Measurements from ENCODE around the gene LY9. TPM values are rescaled to one million over a fixed set of nuclear protein-coding genes. Genes with fewer than 3 reads are reported as not detected.

The LY9 gene
- total RNA-seq, 1 donor from 2014 or later, result not detected

- no peaks in the 10 kb centered on the region for H3K27me3 Mint-ChIP-seq (ENCODE audit: insufficient read depth, low read depth)
- no peaks in the 10 kb centered on the region for H3K79me2 ChIP-seq (ENCODE audit: low read depth)
These were observed 37.5 kb upstream of the LY9 start for GRCh38 chr1:160758521-160758920.

DNA sequence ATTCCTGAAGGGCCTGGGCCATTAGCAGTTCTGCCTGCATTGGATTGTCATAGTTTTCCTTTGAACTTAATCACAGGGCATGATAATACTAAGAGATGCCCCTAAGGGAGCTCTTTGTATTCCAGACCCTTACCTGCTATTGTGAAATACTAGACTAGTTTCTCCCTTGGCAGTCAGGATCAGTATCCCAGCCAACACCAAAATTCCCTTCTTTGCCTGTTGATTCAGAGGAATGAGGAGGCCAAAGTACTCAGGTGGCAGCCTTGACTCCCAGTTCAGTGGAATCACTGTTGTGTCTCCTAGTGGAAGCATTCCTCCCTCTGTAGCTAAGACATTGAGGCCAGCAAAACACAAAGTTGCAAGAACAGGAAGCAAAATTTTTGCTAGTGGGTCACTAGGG, 36.2 kb upstream of the LY9 start:
- no peaks in the 10 kb centered on the region for H4K20me1 ChIP-seq (ENCODE audit: low read depth)
- no peaks in the 10 kb centered on the region for H3F3A ChIP-seq (ENCODE audit: low read depth)
- Mint-ChIP-seq H3K27ac (no peak overlapping the region), H3K27me3 (ENCODE audit: insufficient read depth, low read depth) (no peaks in the 10 kb centered on the region), H3K9me3 (no peaks in the 10 kb centered on the region), H3K4me1 (no peaks in the 10 kb centered on the region), H3K36me3 (no peaks in the 10 kb centered on the region), H3K4me3 (no peak overlapping the region)
- H3K4me3 ChIP-seq, result no peak overlapping the region
- no peaks in the 10 kb centered on the region for H3K36me3 ChIP-seq
- no peak overlapping the region for H3K9ac ChIP-seq
- no peak overlapping the region for H2AFZ ChIP-seq (replicated peaks)
- TF ChIP-seq, protein P1, sequence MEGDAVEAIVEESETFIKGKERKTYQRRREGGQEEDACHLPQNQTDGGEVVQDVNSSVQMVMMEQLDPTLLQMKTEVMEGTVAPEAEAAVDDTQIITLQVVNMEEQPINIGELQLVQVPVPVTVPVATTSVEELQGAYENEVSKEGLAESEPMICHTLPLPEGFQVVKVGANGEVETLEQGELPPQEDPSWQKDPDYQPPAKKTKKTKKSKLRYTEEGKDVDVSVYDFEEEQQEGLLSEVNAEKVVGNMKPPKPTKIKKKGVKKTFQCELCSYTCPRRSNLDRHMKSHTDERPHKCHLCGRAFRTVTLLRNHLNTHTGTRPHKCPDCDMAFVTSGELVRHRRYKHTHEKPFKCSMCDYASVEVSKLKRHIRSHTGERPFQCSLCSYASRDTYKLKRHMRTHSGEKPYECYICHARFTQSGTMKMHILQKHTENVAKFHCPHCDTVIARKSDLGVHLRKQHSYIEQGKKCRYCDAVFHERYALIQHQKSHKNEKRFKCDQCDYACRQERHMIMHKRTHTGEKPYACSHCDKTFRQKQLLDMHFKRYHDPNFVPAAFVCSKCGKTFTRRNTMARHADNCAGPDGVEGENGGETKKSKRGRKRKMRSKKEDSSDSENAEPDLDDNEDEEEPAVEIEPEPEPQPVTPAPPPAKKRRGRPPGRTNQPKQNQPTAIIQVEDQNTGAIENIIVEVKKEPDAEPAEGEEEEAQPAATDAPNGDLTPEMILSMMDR (IDR thresholded peaks at IDR 0.05), result no peak
- TF ChIP-seq EZH2phosphoT487 (IDR thresholded peaks at IDR 0.05) (no peak), EZH2 (IDR thresholded peaks at IDR 0.05) (no peak)
- no peaks in the 10 kb centered on the region for H3K79me2 ChIP-seq (ENCODE audit: low read depth)
- no peak overlapping the region for H3K4me2 ChIP-seq
- no peak for DNase-seq (ENCODE audit: low spot score)
- no peaks in the 10 kb centered on the region for H3K27me3 ChIP-seq
- no peaks in the 10 kb centered on the region for H3K9me3 ChIP-seq (ENCODE audit: low read depth)
- H3K4me1 ChIP-seq, result no peaks in the 10 kb centered on the region
- no peak overlapping the region for H3K27ac ChIP-seq

More at GRCh38 chr1:160758521-160758920, 37.5 kb upstream of the LY9 start:
- no peaks in the 10 kb centered on the region for H3K27me3 ChIP-seq
- Mint-ChIP-seq H3K4me3 (no peak overlapping the region), H3K4me1 (no peaks in the 10 kb centered on the region), H3K9me3 (no peaks in the 10 kb centered on the region), H3K36me3 (no peaks in the 10 kb centered on the region), H3K27ac (no peak overlapping the region)
- no peak overlapping the region for H2AFZ ChIP-seq (replicated peaks)
- no peak overlapping the region for H3K4me2 ChIP-seq
- DNase-seq (ENCODE audit: low spot score), result no peak
- H3K9ac ChIP-seq, result no peak overlapping the region
- no peaks in the 10 kb centered on the region for H3K4me1 ChIP-seq
- no peaks in the 10 kb centered on the region for H3F3A ChIP-seq (ENCODE audit: low read depth)
- no peak for TF ChIP-seq EZH2 (IDR thresholded peaks at IDR 0.05)
- no peak overlapping the region for H3K4me3 ChIP-seq
- H3K36me3 ChIP-seq, result no peaks in the 10 kb centered on the region
- no peaks in the 10 kb centered on the region for H3K9me3 ChIP-seq (ENCODE audit: low read depth)
- H4K20me1 ChIP-seq (ENCODE audit: low read depth), result no peaks in the 10 kb centered on the region
- H3K27ac ChIP-seq, result no peak overlapping the region

- Histone ChIP-seq H3K9me3 (ENCODE audit: low read depth) (no peaks in the 10 kb centered on the region), H3K27me3 (no peaks in the 10 kb centered on the region), H3K4me2 (no peak overlapping the region), H4K20me1 (ENCODE audit: low read depth) (no peaks in the 10 kb centered on the region), H3F3A (ENCODE audit: low read depth) (no peaks in the 10 kb centered on the region), H3K36me3 (no peaks in the 10 kb centered on the region), H3K9ac (no peak overlapping the region), H2AFZ (replicated peaks) (no peak overlapping the region), H3K4me3 (no peak overlapping the region), H3K4me1 (no peaks in the 10 kb centered on the region), H3K79me2 (ENCODE audit: low read depth) (no peaks in the 10 kb centered on the region), H3K27ac (no peak overlapping the region)
- Mint-ChIP-seq H3K4me1 (no peaks in the 10 kb centered on the region), H3K9me3 (no peaks in the 10 kb centered on the region), H3K36me3 (no peaks in the 10 kb centered on the region), H3K4me3 (no peak overlapping the region), H3K27me3 (ENCODE audit: insufficient read depth, low read depth) (no peaks in the 10 kb centered on the region), H3K27ac (no peak overlapping the region)
- TF ChIP-seq EZH2phosphoT487 (IDR thresholded peaks at IDR 0.05) (no peak), EZH2 (IDR thresholded peaks at IDR 0.05) (no peak)
- TF ChIP-seq, protein P1 (IDR thresholded peaks at IDR 0.05), result no peak
- DNase-seq (ENCODE audit: low spot score), result no peak
These were observed 34.9 kb upstream of the LY9 start for GRCh38 chr1:160761046-160761445.

- Mint-ChIP-seq H3K27ac (no peak overlapping the region), H3K4me3 (no peak overlapping the region), H3K4me1 (no peaks in the 10 kb centered on the region), H3K36me3 (no peaks in the 10 kb centered on the region), H3K27me3 (ENCODE audit: insufficient read depth, low read depth) (peaks cover 2% of the 10 kb centered on the region), H3K9me3 (no peaks in the 10 kb centered on the region)
- no peaks in the 10 kb centered on the region for H3K9me3 ChIP-seq (ENCODE audit: low read depth)
- no peaks in the 10 kb centered on the region for H4K20me1 ChIP-seq (ENCODE audit: low read depth)
- no peaks in the 10 kb centered on the region for H3F3A ChIP-seq (ENCODE audit: low read depth)
- no peaks in the 10 kb centered on the region for H3K36me3 ChIP-seq
- H3K4me3 ChIP-seq, result no peak overlapping the region
- H2AFZ ChIP-seq (replicated peaks), result no peak overlapping the region
- no peaks in the 10 kb centered on the region for H3K27me3 ChIP-seq
- no peaks in the 10 kb centered on the region for H3K4me1 ChIP-seq
- H3K9ac ChIP-seq, result no peak overlapping the region
- H3K27ac ChIP-seq, result no peak overlapping the region
- DNase-seq (ENCODE audit: low spot score), result no peak
- TF ChIP-seq, protein P1 (IDR thresholded peaks at IDR 0.05), result no peak
- no peak for TF ChIP-seq EZH2 (IDR thresholded peaks at IDR 0.05)
- no peak for TF ChIP-seq EZH2phosphoT487 (IDR thresholded peaks at IDR 0.05)
- no peak overlapping the region for H3K4me2 ChIP-seq
- no peaks in the 10 kb centered on the region for H3K79me2 ChIP-seq (ENCODE audit: low read depth)
These were observed 34.1 kb upstream of the LY9 start for GRCh38 chr1:160761886-160762285.

Measured in neural progenitor cell (in vitro differentiated cells).